GM18508 (cell line): ENCODE results near the gene PACS1.

Source experiments
- ATAC-seq: cut with Tn5 transposase; IDR thresholded peaks from one replicate; pipeline ENCODE4 v1.9.1; 2021; ENCODE audit warnings: moderate number of reproducible peaks; ENCODE audit not compliant: insufficient read depth, unreplicated experiment

Gene PACS1

DNA sequence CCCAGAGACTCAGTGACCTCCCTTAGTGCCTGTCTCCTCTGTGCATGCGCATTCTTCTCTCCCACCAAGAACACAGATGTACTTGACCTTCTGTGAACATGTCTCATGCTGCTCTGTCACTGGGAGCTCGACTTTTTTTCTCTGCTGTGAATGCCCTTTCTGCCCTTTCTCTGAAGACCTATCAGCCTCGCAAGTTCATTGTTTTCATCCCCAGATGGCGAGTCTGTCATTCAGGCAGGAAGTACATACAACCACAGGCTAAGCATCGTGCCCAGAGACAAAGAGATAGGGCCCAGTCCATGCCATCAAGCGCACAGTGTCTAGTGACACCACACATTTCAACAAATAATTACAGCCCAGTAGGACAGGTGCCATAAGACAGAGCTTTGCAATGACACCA, 148.0 kb downstream of the PACS1 start:
- ATAC-seq = no peak

GRCh38 chr11:66218846-66219620, 149.0 kb downstream of the PACS1 start:
- ATAC-seq = no peak

DNA sequence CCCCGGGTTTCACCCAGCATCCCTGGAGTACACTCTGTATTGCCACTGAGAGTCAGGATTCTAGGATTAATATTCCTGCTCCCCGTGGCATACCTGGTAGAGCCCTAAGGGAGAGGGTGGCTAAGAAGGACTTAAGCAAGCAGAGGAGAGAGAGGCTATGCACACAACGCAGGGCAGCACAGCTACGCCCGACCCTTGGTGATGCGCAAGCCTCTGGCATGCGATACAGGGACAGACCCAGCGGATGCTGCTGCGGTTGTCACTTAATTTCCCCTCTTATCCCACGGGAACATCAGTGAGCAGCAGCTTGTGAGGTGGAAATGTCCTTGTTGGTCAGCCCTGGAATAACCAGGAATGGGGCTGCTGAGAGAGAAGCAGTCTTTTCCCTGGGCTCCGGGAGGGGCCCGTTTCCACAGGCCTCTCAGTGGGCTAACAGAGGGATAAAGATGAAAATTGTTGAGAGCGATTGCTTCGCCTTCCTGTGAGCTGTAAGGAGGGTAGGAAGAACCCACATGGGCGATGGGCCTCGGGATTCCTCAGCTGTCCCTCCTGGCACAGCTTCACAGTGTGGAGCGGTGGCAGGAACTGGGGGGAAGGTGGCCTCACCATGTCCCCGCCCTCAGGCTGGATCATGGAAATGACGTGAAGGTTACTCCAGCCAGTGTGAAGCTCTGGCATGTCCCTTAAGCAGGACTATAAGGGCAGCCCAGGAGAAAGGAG, 149.9 kb downstream of the PACS1 start:
- no peak for ATAC-seq

DNA sequence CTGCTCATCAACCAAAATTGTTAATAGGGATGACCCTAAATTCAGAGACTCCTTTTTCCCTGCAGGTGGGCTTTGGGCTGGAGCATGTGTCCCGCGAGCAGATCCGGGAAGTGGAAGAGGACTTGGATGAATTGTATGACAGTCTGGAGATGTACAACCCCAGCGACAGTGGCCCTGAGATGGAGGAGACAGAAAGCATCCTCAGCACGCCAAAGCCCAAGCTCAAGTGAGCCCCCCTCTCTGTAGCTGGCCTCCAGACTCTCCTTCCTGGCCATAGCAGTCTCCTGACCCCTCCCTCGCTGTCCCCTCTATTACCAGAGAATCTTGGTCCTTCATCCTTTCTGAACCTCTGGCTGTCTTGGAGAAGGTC, 150.5 kb downstream of the PACS1 start:
- ATAC-seq = no peak

GRCh38 chr11:66221012-66221411, 150.9 kb downstream of the PACS1 start:
- no peak for ATAC-seq

DNA sequence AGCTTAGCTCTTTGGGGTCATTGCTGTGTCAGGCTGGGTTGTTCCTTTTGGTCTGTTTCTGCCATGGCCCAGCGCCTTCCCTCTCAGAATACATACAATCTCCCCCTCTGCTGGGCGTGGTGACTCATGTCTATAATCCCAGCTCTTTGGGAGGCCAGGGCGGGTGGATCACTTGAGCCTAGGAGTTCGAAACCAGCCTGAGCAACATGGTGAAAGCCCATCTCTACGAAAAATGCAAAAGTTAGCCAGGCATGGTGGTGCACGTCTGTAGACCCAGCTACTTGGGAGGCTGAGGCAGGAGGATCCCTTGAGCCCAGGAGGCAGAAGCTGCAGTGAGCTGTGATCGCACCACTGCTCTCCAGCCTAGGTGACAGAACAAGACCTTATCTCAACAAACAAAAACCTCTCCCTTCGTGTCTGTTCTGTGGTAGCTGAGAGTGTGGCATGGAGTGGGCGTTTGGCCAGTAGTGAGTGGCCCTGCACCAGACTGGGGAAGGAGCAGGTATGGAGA, 151.7 kb downstream of the PACS1 start:
- ATAC-seq = no peak

DNA sequence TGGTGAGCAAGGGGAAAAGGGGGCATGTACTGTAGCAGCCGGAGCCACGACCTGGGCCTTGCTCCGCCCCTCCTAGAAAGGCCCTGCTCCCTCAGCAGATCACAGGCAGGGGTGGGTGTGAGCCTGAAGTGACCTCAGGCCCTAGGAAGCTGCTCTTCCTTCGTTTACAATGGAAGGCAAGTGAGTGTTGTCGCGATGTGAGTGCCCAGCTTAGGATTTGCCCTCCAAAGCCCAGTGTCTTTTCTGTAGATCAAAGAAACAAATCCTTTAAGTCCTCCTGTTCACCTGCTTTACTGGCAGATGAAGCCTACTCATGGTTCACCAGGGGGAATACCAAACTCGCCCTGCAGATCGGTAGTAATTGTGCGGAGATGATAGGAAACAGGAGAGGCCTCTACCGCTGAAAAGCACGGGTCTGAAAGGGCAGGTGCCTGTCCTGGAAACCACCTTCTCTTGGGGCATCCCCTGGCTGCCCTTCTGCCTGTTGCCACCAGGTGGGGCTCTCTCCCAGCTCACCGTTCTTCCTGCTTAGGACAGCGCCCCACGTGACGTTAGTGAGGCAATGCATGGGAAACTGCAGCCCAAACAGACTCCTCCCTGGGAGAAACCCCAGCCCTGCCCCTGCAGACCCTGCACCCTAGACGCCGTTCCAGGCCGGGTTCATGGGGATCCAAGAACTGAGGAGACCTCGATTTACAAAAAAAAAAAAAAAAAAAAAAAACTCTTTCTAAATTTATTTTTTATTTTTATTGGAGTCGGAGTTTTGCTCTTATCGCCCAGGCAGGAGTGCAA, 152.5 kb downstream of the PACS1 start:
- ATAC-seq = peak; percentile 60

GRCh38 chr11:66224226-66224855, 154.3 kb downstream of the PACS1 start:
- ATAC-seq = no peak

DNA sequence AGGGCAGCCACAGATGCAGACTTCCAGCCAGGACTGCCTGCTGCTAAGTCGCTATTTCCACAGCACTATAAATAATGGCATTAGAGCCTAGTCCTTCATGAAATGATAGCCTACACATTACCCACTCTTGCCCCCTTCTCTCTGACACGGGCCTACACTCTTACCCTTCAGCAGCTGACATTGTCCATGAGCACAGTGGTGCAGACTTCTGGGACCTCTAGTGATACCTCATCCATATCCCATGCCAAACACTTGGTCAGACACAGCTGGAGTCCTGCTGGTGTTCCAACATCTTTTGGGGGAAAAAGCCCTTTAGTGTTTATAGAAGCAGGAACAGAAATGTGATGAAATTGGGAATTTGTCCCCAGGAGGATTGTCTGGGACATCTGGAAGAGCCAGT, 155.0 kb downstream of the PACS1 start:
- ATAC-seq = no peak

GRCh38 chr11:66226101-66226500, 156.0 kb downstream of the PACS1 start:
- no peak for ATAC-seq

- ATAC-seq = no peak
Observed at GRCh38 chr11:66227700-66228099, 157.6 kb downstream of the PACS1 start.

- ATAC-seq = no peak
Observed at GRCh38 chr11:66228521-66228920, 158.4 kb downstream of the PACS1 start.

DNA sequence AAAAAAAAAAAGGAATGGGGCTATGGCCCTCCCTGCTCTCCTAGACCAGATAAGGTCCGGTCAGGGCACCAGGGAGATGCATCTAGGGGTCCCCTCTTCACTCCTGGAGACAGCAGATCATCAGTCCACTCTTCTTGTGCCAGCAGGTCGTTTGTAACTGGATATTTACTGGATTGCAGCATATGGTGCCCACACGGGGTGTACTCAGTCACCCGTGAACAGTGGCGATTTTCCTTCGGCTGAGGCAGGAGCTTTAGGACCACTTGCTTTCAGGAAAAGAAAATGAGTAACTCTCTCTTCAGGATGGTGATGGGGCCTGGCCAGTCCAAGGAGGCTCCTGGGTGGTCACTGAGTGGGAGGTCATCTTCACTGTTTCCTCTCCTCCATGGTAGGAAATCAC, 160.1 kb downstream of the PACS1 start:
- no peak for ATAC-seq

DNA sequence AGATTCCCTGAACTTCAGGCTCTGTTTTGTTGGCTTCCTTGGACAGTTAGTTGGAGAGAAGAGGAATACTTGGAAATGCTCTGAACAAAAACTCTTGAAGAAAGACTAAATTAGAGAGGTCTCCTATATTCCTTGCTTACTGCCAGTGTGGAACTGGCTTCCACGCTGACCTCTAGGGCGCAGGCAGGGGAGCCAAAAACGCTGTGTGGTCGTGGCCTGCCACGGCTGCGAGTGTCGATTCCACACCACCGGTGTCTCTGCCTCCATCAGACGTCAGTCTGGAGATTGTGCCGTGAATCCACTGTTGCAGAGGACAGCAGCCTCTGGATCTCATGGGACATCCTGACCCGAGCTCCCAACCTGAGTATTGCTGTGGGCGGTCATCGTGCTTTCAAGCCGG, 160.9 kb downstream of the PACS1 start:
- ATAC-seq = no peak

DNA sequence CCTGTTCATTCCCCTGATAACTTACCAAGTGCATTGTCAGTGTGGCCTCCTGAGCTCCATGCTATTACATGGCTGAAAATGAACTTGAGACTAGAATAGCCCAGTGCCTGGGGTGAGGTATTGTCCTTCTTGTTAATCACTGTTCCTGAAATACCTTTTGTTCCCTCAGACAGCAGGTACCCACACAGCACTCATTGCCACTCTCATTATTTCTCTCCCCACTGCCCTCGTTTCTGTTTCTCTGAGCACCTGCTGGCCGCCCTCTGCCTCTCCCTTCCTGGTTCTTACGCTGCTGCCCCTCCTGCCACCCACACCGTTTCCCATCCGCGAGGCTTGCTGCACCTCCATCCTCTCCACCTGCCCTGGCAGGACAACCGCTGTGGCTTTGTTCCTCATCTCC, 161.5 kb downstream of the PACS1 start:
- ATAC-seq = no peak

- ATAC-seq = no peak
Observed at GRCh38 chr11:66232769-66233168, 162.7 kb downstream of the PACS1 start.

DNA sequence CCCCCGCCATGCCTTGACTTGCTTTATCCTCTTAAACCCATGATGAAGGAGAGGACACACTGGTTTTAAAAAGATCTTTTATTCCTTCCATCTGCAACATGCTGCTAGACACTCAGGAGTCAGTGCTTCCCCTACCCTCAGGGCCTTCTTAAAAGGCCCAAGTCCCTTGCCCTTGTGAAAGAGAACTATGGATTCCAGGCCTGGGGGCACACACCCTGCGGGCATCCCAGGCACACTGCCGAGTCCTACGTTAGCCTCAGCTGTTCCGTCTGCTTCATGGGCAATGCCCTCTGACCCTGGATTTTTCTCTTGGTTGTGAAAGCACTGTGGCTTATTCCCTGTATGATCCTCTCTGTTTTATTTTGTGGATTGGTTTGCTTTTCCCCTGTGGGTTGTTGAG, 163.2 kb downstream of the PACS1 start:
- ATAC-seq = no peak

- ATAC-seq = no peak
Observed at GRCh38 chr11:66235141-66235540, 165.1 kb downstream of the PACS1 start.

GRCh38 chr11:66237867-66238266, 167.8 kb downstream of the PACS1 start:
- no peak for ATAC-seq

- no peak for ATAC-seq
Observed at GRCh38 chr11:66238786-66239413, 168.8 kb downstream of the PACS1 start.
